Measurements from ENCODE around the gene BCL2.
"Not testable (repeated sequence)": the region's sequence is repeated elsewhere in the genome, so short reads cannot be mapped to it uniquely, and the experiment has no call there.

The BCL2 gene

GRCh38 chr18:63238693-63239075, 80.9 kb downstream of the BCL2 start:
- DNase-seq (ENCODE audit: extremely low spot score, insufficient read length, low read depth) (no peak), FAIRE-seq (no peak)

- DNase-seq (ENCODE audit: extremely low spot score, insufficient read length, low read depth) (no peak), FAIRE-seq (no peak)
Observed at GRCh38 chr18:63237881-63238692, 81.5 kb downstream of the BCL2 start.

DNA sequence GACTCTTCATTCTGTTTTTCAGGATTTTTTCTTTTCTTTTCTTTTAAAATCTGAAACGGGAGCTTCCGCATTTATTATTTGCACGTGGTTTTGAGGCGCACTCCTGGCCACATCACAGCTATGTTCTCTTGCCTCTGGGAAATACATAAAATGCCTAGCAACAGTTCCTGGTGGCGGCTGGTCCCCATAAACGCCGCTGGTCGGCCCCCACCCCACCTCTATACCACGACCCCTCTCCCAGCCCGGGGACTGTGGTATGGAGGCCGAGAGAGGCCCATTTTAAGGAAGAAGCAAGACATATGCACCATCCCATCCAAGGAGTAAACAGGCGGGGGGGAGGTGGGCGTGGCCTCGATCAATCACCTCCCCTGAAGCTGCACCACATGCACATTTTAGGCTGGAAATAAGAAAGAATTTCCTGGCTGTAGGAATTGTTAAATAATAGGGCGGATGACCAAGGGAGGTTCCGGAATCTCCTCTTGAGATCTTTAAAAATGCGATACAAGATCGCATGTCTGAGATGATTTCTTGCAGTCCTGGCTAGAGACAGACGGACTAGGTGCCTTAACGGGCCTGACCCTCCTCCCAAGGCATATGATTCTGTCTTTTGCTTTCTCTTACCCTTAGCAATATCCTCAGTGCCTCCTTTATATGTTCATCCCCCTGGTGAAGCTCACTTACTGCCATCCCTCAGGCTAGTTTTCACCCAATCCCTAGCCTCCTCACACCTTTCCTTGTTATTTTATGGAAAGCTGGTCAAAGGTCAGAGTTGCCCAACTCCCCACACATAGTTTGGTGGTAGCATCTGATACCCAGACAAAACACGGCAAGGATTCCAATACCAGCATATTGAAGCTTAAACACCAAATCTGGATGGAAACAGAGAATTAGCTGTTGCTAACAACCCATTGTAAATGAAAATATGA, 82.4 kb downstream of the BCL2 start:
- no peak for FAIRE-seq
- no peak for DNase-seq (ENCODE audit: extremely low spot score, insufficient read length, low read depth)

- FAIRE-seq (no peak), DNase-seq (ENCODE audit: extremely low spot score, insufficient read length, low read depth) (no peak)
Observed at GRCh38 chr18:63236406-63236805, 83.2 kb downstream of the BCL2 start.

DNA sequence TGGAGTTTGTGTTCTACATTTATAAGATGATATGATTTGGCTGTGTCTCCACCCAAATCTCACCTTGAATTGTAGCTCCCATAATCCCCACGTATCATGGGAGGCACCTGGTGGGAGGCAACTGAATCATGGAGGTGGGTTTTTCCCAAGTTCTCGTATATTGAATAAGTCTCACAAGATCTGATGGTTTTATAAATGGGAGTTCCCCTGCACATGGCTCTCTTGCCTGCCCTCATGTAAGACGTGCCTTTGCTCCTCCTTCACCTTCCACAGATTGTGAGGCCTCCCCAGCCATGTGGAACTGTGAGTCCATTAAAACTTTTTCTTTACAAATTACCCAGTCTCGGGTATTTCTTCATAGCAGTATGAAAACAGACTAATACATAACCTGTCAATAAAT, 83.6 kb downstream of the BCL2 start:
- peak; percentile 56 for FAIRE-seq
- DNase-seq (ENCODE audit: extremely low spot score, insufficient read length, low read depth) = not testable (repeated sequence)

GRCh38 chr18:63234841-63235240, 84.7 kb downstream of the BCL2 start:
- peak; percentile 76 for FAIRE-seq
- no peak for DNase-seq (ENCODE audit: extremely low spot score, insufficient read length, low read depth)

DNA sequence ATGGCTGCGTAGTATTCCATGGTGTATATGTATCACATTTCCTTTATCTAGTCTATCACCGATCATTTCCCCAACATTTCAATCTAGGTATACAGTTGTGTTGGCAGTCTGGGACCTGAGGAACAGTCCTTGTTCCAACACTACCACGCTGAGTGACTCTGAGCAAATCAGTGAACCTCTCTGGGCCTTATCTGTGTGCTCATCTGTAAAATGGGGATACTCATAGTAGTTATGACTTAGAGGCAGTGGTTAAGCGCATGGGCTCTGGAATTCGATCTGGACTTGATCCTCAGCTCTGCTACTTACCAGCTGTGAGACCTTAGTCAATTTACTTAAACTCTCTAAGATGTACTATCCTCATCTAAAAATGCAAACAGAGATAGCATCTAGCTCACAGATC, 85.1 kb downstream of the BCL2 start:
- DNase-seq (ENCODE audit: extremely low spot score, insufficient read length, low read depth) = no peak
- no peak for FAIRE-seq

- DNase-seq (ENCODE audit: extremely low spot score, insufficient read length, low read depth) = no peak
- FAIRE-seq = peak; percentile 60
Observed at GRCh38 chr18:63233334-63233733, 86.2 kb downstream of the BCL2 start.

- no peak for DNase-seq (ENCODE audit: extremely low spot score, insufficient read length, low read depth)
Observed at GRCh38 chr18:63232826-63233225, 86.7 kb downstream of the BCL2 start.

GRCh38 chr18:63229971-63230370, 89.6 kb downstream of the BCL2 start:
- FAIRE-seq = peak; percentile 26
- DNase-seq (ENCODE audit: extremely low spot score, insufficient read length, low read depth) = no peak

More at GRCh38 chr18:63232826-63233225, 86.7 kb downstream of the BCL2 start:
- no peak for FAIRE-seq

- DNase-seq (ENCODE audit: extremely low spot score, insufficient read length, low read depth) = no peak
- FAIRE-seq = no peak
Observed at GRCh38 chr18:63225434-63225833, 94.1 kb downstream of the BCL2 start.

DNA sequence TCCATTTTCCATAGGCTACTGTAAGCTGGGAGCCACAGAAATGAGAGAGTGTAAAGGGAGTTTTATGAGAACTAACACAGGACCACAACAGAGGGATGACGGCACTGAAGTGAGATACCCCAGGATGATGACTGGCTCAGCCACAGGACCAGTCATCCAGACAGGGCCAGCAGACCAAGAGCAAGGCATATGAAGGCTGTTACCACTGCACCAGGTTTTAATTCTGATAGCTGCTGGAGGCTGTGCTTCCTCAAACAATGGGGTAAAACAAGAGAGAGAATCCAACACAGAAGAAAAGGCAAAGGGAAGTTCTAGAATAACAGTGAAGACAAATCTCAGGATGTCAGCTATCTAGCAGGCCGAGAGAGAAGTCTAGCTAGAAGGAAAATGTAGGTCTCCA, 94.9 kb downstream of the BCL2 start:
- FAIRE-seq = peak; percentile 39
- DNase-seq (ENCODE audit: extremely low spot score, insufficient read length, low read depth) = no peak

DNA sequence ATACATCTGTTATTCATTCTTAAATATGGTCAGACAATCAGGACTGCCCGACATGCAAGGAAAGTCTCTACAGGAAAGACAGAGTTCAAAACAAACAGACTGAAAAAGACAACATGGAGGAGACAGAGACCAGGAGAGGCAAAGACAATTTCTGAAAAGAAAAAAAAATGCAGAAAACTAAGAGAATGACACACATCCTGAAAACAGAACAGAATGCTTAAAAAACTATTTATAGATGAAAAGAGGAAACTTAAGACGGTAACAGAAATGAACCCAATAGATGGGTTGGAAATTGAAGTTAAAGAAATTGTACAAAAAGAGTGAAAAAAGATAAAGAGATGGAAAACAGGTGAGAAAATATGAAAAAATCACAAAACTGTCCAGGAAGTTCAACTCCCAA, 95.7 kb downstream of the BCL2 start:
- FAIRE-seq = peak; percentile 60
- no peak for DNase-seq (ENCODE audit: extremely low spot score, insufficient read length, low read depth)

DNA sequence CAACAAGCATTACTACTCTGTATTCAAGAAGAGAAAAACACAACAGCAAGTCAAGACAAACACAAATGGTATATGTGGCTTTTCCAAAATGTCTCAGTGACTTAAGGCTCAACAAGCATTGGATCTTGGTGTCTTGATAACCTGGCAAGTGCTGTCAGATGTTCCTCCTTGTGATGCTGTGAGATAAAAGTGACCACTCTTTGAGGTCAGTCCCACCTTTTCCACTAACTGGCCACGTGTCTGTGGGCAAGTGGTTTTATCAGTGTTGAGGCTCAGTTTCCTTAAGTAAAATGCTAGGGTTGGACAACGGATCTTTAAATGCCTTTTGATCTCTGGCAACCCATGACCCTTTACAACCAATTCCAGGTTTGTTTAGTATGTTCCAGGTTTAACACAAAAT, 98.7 kb downstream of the BCL2 start:
- no peak for DNase-seq (ENCODE audit: extremely low spot score, insufficient read length, low read depth)
- peak; percentile 18 for FAIRE-seq

GRCh38 chr18:63218472-63218871, 101.1 kb downstream of the BCL2 start:
- FAIRE-seq (peak; percentile 65), DNase-seq (ENCODE audit: extremely low spot score, insufficient read length, low read depth) (no peak)

DNA sequence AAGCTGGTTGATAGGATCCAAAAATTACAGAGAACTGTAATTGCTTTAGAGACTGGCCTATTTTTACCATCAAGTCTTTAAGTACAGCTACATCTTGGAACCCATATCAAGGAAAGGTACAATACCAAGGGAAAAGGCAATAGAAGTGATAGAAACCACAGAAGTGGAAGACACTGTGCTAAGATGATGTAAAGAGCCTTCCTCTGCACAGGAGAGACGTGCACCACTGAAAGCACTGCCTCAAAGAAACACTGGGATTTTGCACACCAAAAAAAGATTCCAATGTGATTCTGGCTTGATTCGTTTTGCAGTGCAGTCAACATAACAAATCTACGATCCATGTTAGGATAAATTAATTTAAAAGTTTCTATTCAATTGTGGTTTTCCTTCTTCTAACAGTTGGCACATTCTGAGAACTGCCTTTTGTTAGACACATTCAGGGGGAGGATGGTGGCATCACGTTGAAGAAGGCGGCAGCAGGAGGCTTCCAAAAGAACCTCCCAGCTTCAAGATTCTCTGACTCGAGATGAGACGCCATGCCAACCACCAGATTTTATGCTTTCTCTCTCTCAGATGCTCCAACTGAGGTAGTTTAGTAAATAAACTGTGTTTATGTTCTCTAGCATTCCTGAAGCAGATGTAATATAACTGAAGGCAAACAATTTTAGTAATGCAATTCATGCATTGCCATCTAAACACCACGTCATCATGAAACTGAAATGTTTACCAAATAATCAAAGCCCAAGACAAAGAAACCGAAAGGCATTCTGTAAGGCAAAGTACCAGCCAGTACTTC, 102.9 kb downstream of the BCL2 start:
- FAIRE-seq (peak; percentile 79), DNase-seq (ENCODE audit: extremely low spot score, insufficient read length, low read depth) (no peak)

GRCh38 chr18:63213936-63214671, 105.5 kb downstream of the BCL2 start:
- FAIRE-seq (peak; percentile 26), DNase-seq (ENCODE audit: extremely low spot score, insufficient read length, low read depth) (no peak)

DNA sequence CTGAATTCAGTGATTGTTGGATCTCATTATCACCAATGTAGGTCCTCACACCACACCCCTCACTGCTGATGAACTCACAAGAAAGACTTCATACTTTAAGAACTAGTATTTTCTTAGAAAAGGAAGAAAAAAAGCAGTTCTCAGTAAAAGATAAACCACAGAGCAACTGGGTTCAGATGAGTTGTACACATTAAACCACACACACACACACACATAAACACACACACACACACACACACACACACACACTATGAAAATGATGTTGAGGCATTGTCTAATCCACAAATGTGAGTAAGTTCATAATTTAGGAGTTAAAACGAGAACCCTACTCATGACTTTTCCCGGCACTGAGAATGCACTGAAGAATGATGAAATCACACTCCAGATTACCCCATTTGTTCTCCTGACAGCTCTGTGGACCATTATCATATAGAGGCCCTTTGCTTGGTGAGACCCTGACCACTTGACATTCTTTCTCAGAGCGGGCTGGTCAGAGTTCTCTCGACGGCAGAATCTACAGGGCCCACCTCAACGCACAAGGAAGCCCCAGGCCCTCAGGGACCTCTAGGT, 106.2 kb downstream of the BCL2 start:
- FAIRE-seq (peak; percentile 75), DNase-seq (ENCODE audit: extremely low spot score, insufficient read length, low read depth) (no peak)

DNA sequence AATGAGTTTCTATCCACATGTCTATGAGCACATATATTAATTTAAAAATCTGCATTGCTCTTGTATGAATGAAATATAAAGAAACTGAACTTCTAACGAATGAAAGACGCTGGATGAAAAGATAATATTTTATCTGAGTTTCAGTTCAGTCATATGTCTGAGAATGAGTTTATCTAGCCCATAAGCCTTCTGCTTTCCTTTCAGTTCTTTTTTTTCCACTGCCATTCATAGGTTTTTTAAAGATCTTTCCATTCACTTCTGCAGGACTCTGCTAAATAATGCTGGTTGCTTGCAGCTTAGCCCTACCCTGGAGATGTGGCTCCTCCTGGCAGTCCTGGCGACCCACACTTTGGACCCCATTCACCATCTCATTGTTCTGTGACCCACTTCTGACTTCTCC, 109.0 kb downstream of the BCL2 start:
- DNase-seq (ENCODE audit: extremely low spot score, insufficient read length, low read depth) (no peak), FAIRE-seq (peak; percentile 54)
